Gastrocnemius medialis (tissue), 4 donors: Measurements from ENCODE around the gene WIF1. TPM values are rescaled to one million over a fixed set of nuclear protein-coding genes. Genes with fewer than 3 reads are reported as not detected.

Experiments used
- ATAC-seq, 2 donors: fragments of 150-250 bp; one replicate each; pipeline ENCODE4 v1.9.1; 2016
- DNase-seq, 2 donors: peaks; one replicate each; pipeline ENCODE4 v3.0.0-alpha.2; 2019
- H3K27ac ChIP-seq, 4 donors: fragments of 200-600 bp; sonication (generic); 1 replicate in 1 of 4; 2 replicates in 3 of 4; pipeline ENCODE4 v1.5.1; 2016 to 2018; ENCODE audit warnings: mild to moderate bottlenecking in 2 of 4, moderate library complexity in 1 of 4
- H3K27me3 ChIP-seq, 3 donors: fragments of 200-600 bp; sonication (generic) in 2 of 3; 1 replicate in 1 of 3; 2 replicates in 2 of 3; pipeline versions ENCODE4 v1.5.1 to v1.6.0; 2016 to 2019; ENCODE audit warnings: mild to moderate bottlenecking in 1 of 3, moderate library complexity in 1 of 3
- H3K36me3 ChIP-seq, 2 donors: fragments of 200-600 bp; sonication (generic) in 1 of 2; one replicate each; pipeline ENCODE4 v1.5.1; 2017 to 2018
- H3K4me1 ChIP-seq, 2 donors: fragments of 200-600 bp; sonication (generic) in 1 of 2; one replicate each; pipeline ENCODE4 v1.5.1; 2016 to 2017; ENCODE audit warnings: mild to moderate bottlenecking in 2 of 2
- H3K4me3 ChIP-seq, 4 donors: fragments of 200-600 bp; sonication (generic) in 3 of 4; 1 replicate in 1 of 4; 2 replicates in 3 of 4; pipeline ENCODE4 v1.5.1; 2016 to 2019; ENCODE audit warnings: mild to moderate bottlenecking in 2 of 4
- H3K9me3 ChIP-seq, 3 donors: fragments of 200-600 bp; sonication (generic) in 2 of 3; 1 replicate in 1 of 3; 2 replicates in 2 of 3; pipeline ENCODE4 v1.5.1; 2016 to 2019
- CTCF ChIP-seq, 5 experiments: fragments of 450-650 bp in 3 of 5; fragments of 200-600 bp in 2 of 5; sonication (generic) in 2 of 5; IDR thresholded peaks in 4 of 5; conservative IDR thresholded peaks in 1 of 5; 1 replicate in 4 of 5; 2 replicates in 1 of 5; pipeline ENCODE4 v1.5.1; 2016 to 2019; ENCODE audit warnings: antibody characterized with exemption in 5 of 5, mild to moderate bottlenecking in 3 of 5, moderate library complexity in 3 of 5
- POLR2A ChIP-seq, 2 donors: fragments of 450-650 bp; IDR thresholded peaks; one replicate each; pipeline ENCODE4 v1.6.1; 2017; ENCODE audit warnings: antibody characterized with exemption in 2 of 2, mild to moderate bottlenecking in 2 of 2, moderate library complexity in 2 of 2
- in situ Hi-C, 4 donors: fragments of 200-750 bp; cut with MboI; loops; one replicate each; pipeline versions ENCODE4 v1.15.0 to v1.8.0; 2017; ENCODE audit warnings: low sequenced_read_pairs in 4 of 4
- intact Hi-C: fragments of 100-400 bp; cut with DNase I; formaldehyde crosslinking; loops from one replicate; pipeline ENCODE4 v1.15.1; 2023; ENCODE audit warnings: low total_unique reads
- total RNA-seq, 4 donors: library from RNA; depleted of rRNA; stranded (reverse); fragments of >200 nt; gene quantifications; one replicate each; pipeline versions ENCODE4 v1.1.0 to v1.2.3, GENCODE V29; 2016

WIF1 gene
- total RNA-seq, 4 donors from 2014 or later, result not detected

- Histone ChIP-seq H3K36me3 (no peaks in the 10 kb centered on the region), H3K4me3 (no peak overlapping the region), H3K27me3 (no peaks in the 10 kb centered on the region), H3K4me1 (no peaks in the 10 kb centered on the region), H3K27ac (no peak overlapping the region), H3K9me3 (no peaks in the 10 kb centered on the region)
- intact Hi-C loops (no loop called here), in situ Hi-C loops (no loop called here)
- no peak for ATAC-seq
- TF ChIP-seq CTCF (IDR thresholded peaks at IDR 0.05 in 4 of 5, conservative IDR thresholded peaks at IDR 0.05 in 1 of 5) (no peak), POLR2A (IDR thresholded peaks at IDR 0.05) (no peak)
- DNase-seq, result no peak
Observed at GRCh38 chr12:65083581-65083980, 37.5 kb downstream of the WIF1 start.

- Histone ChIP-seq H3K9me3 (no peaks in the 10 kb centered on the region), H3K27ac (no peak overlapping the region), H3K4me3 (no peak overlapping the region), H3K36me3 (no peaks in the 10 kb centered on the region), H3K27me3 (no peaks in the 10 kb centered on the region), H3K4me1 (no peaks in the 10 kb centered on the region)
- intact Hi-C loops, result no loop called here
- TF ChIP-seq CTCF (IDR thresholded peaks at IDR 0.05 in 4 of 5, conservative IDR thresholded peaks at IDR 0.05 in 1 of 5) (no peak), POLR2A (IDR thresholded peaks at IDR 0.05) (no peak)
- ATAC-seq (no peak), DNase-seq (no peak)
- in situ Hi-C loops, result no loop called here
Observed at GRCh38 chr12:65082406-65082805, 38.7 kb downstream of the WIF1 start.

- no peaks in the 10 kb centered on the region for H3K27me3 ChIP-seq
- no peaks in the 10 kb centered on the region for H3K9me3 ChIP-seq
- H3K27ac ChIP-seq, result no peak overlapping the region
- H3K36me3 ChIP-seq, result no peaks in the 10 kb centered on the region
- intact Hi-C loops (no loop called here), in situ Hi-C loops (no loop called here)
- no peaks in the 10 kb centered on the region for H3K4me1 ChIP-seq
- no peak for ATAC-seq
- TF ChIP-seq CTCF (IDR thresholded peaks at IDR 0.05 in 4 of 5, conservative IDR thresholded peaks at IDR 0.05 in 1 of 5), result no peak
- no peak for TF ChIP-seq POLR2A (IDR thresholded peaks at IDR 0.05)
- no peak overlapping the region for H3K4me3 ChIP-seq
- DNase-seq, result no peak
Observed at GRCh38 chr12:65081496-65081895, 39.6 kb downstream of the WIF1 start.

GRCh38 chr12:65074932-65075331 is 46.2 kb downstream of the WIF1 start:
- Histone ChIP-seq H3K36me3 (no peaks in the 10 kb centered on the region), H3K27me3 (no peaks in the 10 kb centered on the region), H3K4me1 (no peaks in the 10 kb centered on the region), H3K27ac (no peak overlapping the region), H3K9me3 (no peaks in the 10 kb centered on the region), H3K4me3 (no peak overlapping the region)
- in situ Hi-C loops (no loop called here), intact Hi-C loops (no loop called here)
- DNase-seq (no peak), ATAC-seq (no peak)
- TF ChIP-seq POLR2A (IDR thresholded peaks at IDR 0.05) (no peak), CTCF (IDR thresholded peaks at IDR 0.05 in 4 of 5, conservative IDR thresholded peaks at IDR 0.05 in 1 of 5) (no peak)

- H3K4me1 ChIP-seq, result no peaks in the 10 kb centered on the region
- ATAC-seq (no peak), DNase-seq (no peak)
- in situ Hi-C loops (no loop called here), intact Hi-C loops (no loop called here)
- H3K27me3 ChIP-seq, result no peaks in the 10 kb centered on the region
- H3K36me3 ChIP-seq, result no peaks in the 10 kb centered on the region
- no peak for TF ChIP-seq POLR2A (IDR thresholded peaks at IDR 0.05)
- TF ChIP-seq CTCF (IDR thresholded peaks at IDR 0.05 in 4 of 5, conservative IDR thresholded peaks at IDR 0.05 in 1 of 5), result no peak
- H3K4me3 ChIP-seq, result no peak overlapping the region
- no peaks in the 10 kb centered on the region for H3K9me3 ChIP-seq
- no peak overlapping the region for H3K27ac ChIP-seq
Observed at GRCh38 chr12:65069336-65069735, 51.8 kb downstream of the WIF1 start.
